ENCODE results near the gene PLEKHH3.

- TF ChIP-seq CTCF (IDR thresholded peaks at IDR 0.05) (peak in 1 of 12 donors; percentile 11), POLR2A (IDR thresholded peaks at IDR 0.05) (no peak)
These were observed 800 bp downstream of the PLEKHH3 start for GRCh38 chr17:42675965-42676423.
